Fibroblast of lung (primary cell): ENCODE measurements around the gene MACROD1. TPM values are rescaled to one million over a fixed set of nuclear protein-coding genes. Genes with fewer than 3 reads are reported as not detected.

Source experiments
- DNase-seq, 2 donors: peaks; one replicate each; pipeline versions ENCODE4 v3.0.0 to v3.0.0-alpha.2; 2010; ENCODE audit warnings: low read depth in 2 of 2
- H2AFZ ChIP-seq: 2 replicates; pipeline ENCODE4 v1.5.1; 2012; ENCODE audit warnings: low read length, control low read depth, inconsistent platforms
- H3K27ac ChIP-seq: 2 replicates; pipeline ENCODE4 v1.5.1; 2011; ENCODE audit warnings: low read length, control low read depth; ENCODE audit not compliant: insufficient read depth
- H3K27me3 ChIP-seq: 2 replicates; pipeline ENCODE4 v1.5.1; 2011; ENCODE audit warnings: mild to moderate bottlenecking, low read length; ENCODE audit not compliant: control insufficient read depth, insufficient read depth
- H3K36me3 ChIP-seq: 2 replicates; pipeline ENCODE4 v1.5.1; 2011; ENCODE audit warnings: low read length; ENCODE audit not compliant: control insufficient read depth, insufficient read depth
- H3K4me1 ChIP-seq: 2 replicates; pipeline ENCODE4 v1.5.1; 2011; ENCODE audit warnings: low read length; ENCODE audit not compliant: control insufficient read depth, insufficient read depth; ENCODE audit errors: extremely low read depth
- H3K4me2 ChIP-seq: 2 replicates; pipeline ENCODE4 v1.5.1; 2011; ENCODE audit warnings: low read length, control low read depth; ENCODE audit not compliant: insufficient read depth; ENCODE audit errors: extremely low read depth
- H3K4me3 ChIP-seq, 4 experiments: fragments of 200-600 bp in 1 of 4; sonication (generic) in 1 of 4; replicated peaks in 1 of 4; 2 replicates each; pipeline ENCODE4 v1.5.1; 2011 to 2016; ENCODE audit warnings: low read length in 4 of 4, low read depth in 3 of 4, mild to moderate bottlenecking in 3 of 4, control low read depth in 2 of 4, inconsistent platforms in 1 of 4, mixed read lengths in 1 of 4; ENCODE audit not compliant: insufficient read depth in 1 of 4; ENCODE audit errors: control extremely low read depth in 1 of 4
- H3K79me2 ChIP-seq: 2 replicates; pipeline ENCODE4 v1.5.1; 2012; ENCODE audit warnings: mild to moderate bottlenecking, low read length, inconsistent platforms; ENCODE audit not compliant: control insufficient read depth, insufficient read depth
- H3K9ac ChIP-seq: 2 replicates; pipeline ENCODE4 v1.5.1; 2011; ENCODE audit warnings: mild to moderate bottlenecking, low read length, control low read depth; ENCODE audit not compliant: insufficient read depth
- H3K9me3 ChIP-seq: 2 replicates; pipeline ENCODE4 v1.5.1; 2012; ENCODE audit warnings: low read depth, low read length; ENCODE audit not compliant: control insufficient read depth, insufficient read depth
- H4K20me1 ChIP-seq: 2 replicates; pipeline ENCODE4 v1.5.1; 2011; ENCODE audit warnings: low read length; ENCODE audit not compliant: control insufficient read depth, insufficient read depth; ENCODE audit errors: extremely low read depth
- CTCF ChIP-seq, 2 donors: IDR thresholded peaks in 1 of 2; conservative IDR thresholded peaks in 1 of 2; 1 replicate in 1 of 2; 2 replicates in 1 of 2; pipeline ENCODE4 v1.5.1; 2011 to 2012; ENCODE audit warnings: low read length in 2 of 2, control low read depth in 1 of 2, inconsistent platforms in 1 of 2, low read depth in 1 of 2, mild to moderate bottlenecking in 1 of 2
- EZH2 ChIP-seq: IDR thresholded peaks from 2 replicates; pipeline ENCODE4 v1.5.1; 2012; ENCODE audit warnings: low read length, control low read depth, mild to moderate bottlenecking; ENCODE audit errors: missing control alignments
- polyA plus RNA-seq, 2 donors: library from polyadenylated mRNA; depleted of rRNA in 1 of 2; stranded (reverse) in 1 of 2; unstranded in 1 of 2; fragments of >200 nt; gene quantifications; 2 replicates each; pipeline ENCODE4 v1.2.1, GENCODE V29; 2011 to 2012; ENCODE audit warnings: missing spikeins in 1 of 2
- total RNA-seq: library from RNA; depleted of rRNA; stranded (reverse); fragments of >200 nt; gene quantifications from 2 replicates; pipeline ENCODE4 v1.2.1, GENCODE V29; 2014

Gene MACROD1
- total and polyA plus RNA-seq, 2 donors (not counting 1 experiment from before 2014, with no cell fraction given), result 8.8 to 24.8 TPM

- Histone ChIP-seq H3K4me3 (no peak overlapping the region), H3K79me2 (no peaks in the 10 kb centered on the region), H3K36me3 (no peaks in the 10 kb centered on the region), H3K4me1 (peaks cover 3% of the 10 kb centered on the region), H3K27me3 (no peaks in the 10 kb centered on the region), H3K9ac (no peak overlapping the region), H2AFZ (no peak overlapping the region), H3K4me2 (no peak overlapping the region), H4K20me1 (no peaks in the 10 kb centered on the region), H3K9me3 (no peaks in the 10 kb centered on the region), H3K27ac (no peak overlapping the region)
- no peak for DNase-seq
- no peak for TF ChIP-seq EZH2
These were observed 38.4 kb downstream of the MACROD1 start for GRCh38 chr11:64127267-64128072.

- H3K4me1 ChIP-seq, result peaks cover 8% of the 10 kb centered on the region
- no peak for DNase-seq
- no peak overlapping the region for H3K9ac ChIP-seq
- H3K79me2 ChIP-seq, result no peaks in the 10 kb centered on the region
- H3K36me3 ChIP-seq, result no peaks in the 10 kb centered on the region
- no peak overlapping the region for H2AFZ ChIP-seq
- no peak overlapping the region for H3K4me3 ChIP-seq
- no peak overlapping the region for H3K27ac ChIP-seq
- H4K20me1 ChIP-seq, result no peaks in the 10 kb centered on the region
- H3K4me2 ChIP-seq, result no peak overlapping the region
- no peaks in the 10 kb centered on the region for H3K9me3 ChIP-seq
- H3K27me3 ChIP-seq, result no peaks in the 10 kb centered on the region
- TF ChIP-seq EZH2 (no peak), CTCF (conservative IDR thresholded peaks at IDR 0.05 in 1 of 2, IDR thresholded peaks at IDR 0.05 in 1 of 2; ENCODE audit: low read depth in 1 of 2, low read length in 2 of 2) (no peak)
These were observed 39.1 kb downstream of the MACROD1 start for GRCh38 chr11:64126796-64127195.

GRCh38 chr11:64126371-64126770, 39.5 kb downstream of the MACROD1 start:
- Histone ChIP-seq H4K20me1 (no peaks in the 10 kb centered on the region), H3K36me3 (no peaks in the 10 kb centered on the region), H3K27ac (no peak overlapping the region), H3K4me1 (peaks cover 9% of the 10 kb centered on the region), H3K4me2 (no peak overlapping the region), H3K9me3 (no peaks in the 10 kb centered on the region), H2AFZ (no peak overlapping the region), H3K9ac (no peak overlapping the region), H3K4me3 (no peak overlapping the region), H3K27me3 (no peaks in the 10 kb centered on the region), H3K79me2 (no peaks in the 10 kb centered on the region)
- no peak for TF ChIP-seq CTCF (conservative IDR thresholded peaks at IDR 0.05 in 1 of 2, IDR thresholded peaks at IDR 0.05 in 1 of 2; ENCODE audit: low read depth in 1 of 2, low read length in 2 of 2)
- no peak for TF ChIP-seq EZH2
- DNase-seq, result no peak
